HG02610 (cell line): ENCODE data around the gene ZNF777.
"Not testable (repeated sequence)": the region's sequence is repeated elsewhere in the genome, so short reads cannot be mapped to it uniquely, and the experiment has no call there.

ENCODE experiments used
- ATAC-seq: cut with Tn5 transposase; IDR thresholded peaks from one replicate; pipeline ENCODE4 v1.9.1; 2021; ENCODE audit warnings: mild to moderate bottlenecking, moderate library complexity; ENCODE audit not compliant: unreplicated experiment

Gene ZNF777

DNA sequence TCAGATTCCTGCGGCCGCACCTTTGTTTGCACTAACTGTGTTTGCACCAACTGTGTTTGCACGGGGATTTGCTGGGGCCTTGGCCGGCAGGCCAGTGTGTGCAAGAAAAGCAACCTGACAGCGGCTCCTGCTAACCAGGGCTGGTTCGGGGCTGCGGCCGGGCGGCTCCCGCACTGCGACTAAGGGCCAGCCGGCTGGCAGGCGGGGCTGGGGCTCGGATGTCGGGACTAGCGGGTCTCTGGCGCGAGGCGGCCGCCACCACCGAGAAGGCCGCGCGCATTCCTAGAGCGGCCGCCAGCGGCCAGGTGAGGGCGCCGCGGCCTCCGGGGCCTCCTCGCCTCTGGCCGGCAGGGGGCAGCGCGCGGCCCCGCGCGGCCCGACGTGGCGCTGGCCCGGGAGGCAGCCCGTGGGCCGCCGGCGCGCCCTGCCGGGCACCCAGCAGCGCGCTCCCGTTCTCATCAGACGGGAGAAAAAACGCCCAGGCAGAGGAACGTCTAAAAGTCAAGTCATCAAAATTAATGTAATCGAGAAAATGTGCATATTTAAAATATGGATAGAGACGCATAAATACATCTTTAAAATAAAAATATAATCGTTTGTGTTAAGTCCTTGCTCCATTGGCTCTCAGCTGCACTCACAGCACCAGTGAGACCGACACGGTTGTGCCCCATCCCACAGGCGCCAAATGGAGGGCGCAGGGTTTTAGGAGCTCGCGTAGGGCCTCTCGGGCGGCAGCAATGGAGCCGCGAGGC, 38.5 kb downstream of the ZNF777 start:
- peak; percentile 97 for ATAC-seq

DNA sequence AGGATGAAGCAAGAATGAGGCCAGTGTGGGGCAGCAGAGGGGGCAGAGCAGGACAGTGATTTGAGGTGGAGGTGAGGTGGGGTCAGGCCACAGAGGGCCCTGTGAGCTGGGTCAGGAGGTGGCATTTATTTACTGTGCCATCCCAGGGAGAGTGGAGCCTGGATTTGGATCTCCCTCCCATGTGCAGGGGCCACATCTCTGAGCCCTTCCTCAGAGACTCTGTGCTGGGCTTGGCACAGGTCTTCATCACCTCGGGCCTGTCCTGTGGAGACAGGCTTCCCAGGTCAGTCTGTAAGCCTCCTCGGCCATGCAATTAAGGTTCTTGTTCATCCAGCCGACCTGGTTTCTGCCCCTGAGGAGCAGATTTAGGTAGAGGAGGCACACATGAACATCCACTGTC, 40.9 kb downstream of the ZNF777 start:
- ATAC-seq = no peak

DNA sequence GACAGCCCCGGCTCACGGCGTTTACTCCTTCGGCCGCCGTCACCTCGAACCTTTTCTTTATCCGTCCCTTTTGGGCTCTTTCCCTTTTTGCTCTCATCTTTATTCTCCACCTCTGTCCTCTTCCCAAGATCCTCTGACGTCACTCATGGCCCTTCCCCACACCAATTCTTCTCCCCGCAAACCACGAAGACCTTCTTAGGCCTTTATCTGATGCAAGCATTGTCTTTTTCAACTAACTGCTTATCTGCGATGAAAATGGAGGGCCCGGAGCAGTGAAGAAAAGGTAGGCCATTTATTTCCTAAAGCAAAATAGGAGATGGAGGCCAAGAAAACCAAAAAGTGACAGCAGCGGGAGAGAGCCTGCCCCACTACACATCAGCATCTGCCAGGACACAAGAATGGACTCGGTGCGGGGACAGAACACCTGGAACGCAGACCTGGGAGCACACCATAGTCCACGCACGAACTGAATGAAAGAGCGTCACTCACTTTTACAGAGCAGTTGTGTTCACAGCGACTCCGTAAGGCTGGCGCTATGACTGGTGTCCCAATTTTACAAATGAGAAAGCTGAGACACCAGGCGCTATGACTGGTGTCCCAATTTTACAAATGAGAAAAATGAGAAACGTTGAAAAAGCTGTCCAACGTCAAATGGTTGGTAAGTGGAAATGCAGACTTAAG, 45.3 kb downstream of the ZNF777 start:
- ATAC-seq = no peak

- no peak for ATAC-seq
Measured at GRCh38 chr7:149414745-149415390, 46.0 kb downstream of the ZNF777 start.

GRCh38 chr7:149414171-149414570, 46.7 kb downstream of the ZNF777 start:
- ATAC-seq = no peak

DNA sequence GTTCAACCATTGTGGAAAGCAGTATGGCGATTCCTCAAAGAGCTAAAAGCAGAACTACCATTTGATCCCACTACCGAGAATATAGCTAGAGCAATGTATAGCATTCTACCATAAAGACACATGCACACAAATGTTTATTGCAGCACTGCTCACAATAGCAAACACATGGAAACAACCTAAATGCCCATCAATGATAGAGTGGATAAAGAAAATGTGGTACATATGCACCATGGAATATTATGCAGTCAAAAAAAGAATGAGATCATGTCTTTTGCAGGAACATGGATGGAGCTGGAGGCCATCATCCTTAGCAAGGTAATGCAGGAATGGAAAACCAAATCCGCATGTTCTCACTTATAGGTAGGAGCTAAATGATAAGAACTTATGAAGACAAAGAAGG, 47.8 kb downstream of the ZNF777 start:
- ATAC-seq = not testable (repeated sequence)

DNA sequence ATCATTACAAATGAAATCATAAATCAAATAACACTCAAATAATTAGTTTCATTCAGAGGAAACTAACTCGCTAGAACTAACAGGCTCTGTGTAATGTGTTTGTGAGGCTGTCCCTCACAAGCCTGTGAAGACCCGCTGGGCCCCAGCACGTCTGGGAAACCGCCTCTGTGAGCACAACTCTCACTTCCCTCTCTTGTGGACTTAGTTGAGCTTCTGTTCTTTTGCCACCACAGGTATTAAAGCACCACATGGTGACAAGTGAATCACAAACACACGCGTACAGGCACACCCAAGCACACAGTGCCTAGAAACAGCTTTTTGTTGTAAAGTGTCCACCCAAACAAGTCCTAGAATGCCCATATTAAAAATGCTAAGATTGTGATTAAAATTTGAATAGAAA, 51.0 kb downstream of the ZNF777 start:
- no peak for ATAC-seq

DNA sequence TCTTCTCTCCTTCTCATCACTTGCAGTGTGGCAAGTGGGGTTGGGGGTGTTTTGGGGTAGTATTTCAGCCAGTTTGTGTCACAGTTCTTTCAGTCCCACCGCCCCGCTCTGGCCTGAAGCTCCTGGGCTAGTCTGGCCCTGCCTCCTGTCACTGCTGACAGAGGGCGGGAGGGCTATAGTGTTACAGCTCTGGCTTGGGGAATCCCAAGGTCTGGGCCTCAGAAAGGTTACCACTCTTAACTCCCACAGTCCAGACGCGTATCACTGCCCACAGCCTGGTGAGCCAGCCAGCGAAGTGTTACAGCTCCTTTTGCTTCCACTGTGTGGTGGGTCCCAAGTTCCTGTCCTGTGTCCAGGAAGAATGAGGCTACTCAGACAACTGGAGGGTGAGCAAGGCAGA, 56.0 kb downstream of the ZNF777 start:
- ATAC-seq = no peak

DNA sequence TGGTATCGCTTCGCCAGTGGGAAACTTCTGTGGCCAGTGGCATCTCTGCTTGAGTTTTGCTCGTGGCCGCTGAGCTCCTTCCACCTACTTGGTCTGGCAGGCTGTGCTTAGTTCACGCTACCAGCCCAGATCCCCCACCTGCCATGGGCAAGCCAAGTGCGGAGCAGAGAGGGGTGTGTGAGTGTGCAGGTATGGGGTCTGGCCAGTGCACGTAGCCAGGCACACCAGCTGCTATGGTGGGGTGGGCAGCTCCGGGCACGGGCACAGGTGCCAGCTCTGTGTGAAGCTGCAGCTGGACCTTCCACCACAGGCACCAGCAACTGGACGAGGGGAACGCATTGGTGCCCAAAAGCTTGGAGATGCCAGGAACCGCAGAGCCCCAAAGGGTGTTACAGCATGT, 56.5 kb downstream of the ZNF777 start:
- ATAC-seq = no peak

DNA sequence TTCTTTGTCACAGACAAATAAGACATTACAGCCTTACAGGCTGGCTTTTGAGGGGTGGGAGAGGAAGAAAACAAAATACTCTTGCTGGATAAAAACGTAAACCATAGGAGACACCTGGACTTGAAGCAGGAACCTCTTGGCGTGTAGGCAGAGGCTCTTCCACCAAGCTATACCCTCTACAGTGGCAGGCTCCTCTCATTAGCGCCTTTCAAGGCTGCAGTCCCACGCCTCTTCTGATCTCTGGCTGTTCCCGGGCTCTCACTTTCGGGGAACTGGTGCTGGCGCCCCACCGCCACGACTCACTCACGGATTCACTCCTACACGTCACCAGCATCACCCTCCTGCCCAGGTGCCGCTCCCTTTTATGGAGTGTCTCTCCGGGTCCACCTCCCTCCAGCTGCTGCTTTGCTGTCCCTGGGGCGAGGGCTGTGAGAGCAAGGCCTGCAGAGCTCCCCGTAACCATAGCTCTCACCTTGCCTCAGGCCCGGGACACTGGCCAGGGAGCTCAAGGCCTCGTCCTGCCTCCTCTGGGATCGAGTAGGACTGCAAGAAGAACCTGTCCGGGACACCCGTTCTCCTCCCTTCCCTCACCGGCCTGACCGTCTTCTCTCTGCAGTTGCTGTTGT, 62.6 kb downstream of the ZNF777 start:
- no peak for ATAC-seq

GRCh38 chr7:149397470-149398043, 63.3 kb downstream of the ZNF777 start:
- ATAC-seq = no peak

DNA sequence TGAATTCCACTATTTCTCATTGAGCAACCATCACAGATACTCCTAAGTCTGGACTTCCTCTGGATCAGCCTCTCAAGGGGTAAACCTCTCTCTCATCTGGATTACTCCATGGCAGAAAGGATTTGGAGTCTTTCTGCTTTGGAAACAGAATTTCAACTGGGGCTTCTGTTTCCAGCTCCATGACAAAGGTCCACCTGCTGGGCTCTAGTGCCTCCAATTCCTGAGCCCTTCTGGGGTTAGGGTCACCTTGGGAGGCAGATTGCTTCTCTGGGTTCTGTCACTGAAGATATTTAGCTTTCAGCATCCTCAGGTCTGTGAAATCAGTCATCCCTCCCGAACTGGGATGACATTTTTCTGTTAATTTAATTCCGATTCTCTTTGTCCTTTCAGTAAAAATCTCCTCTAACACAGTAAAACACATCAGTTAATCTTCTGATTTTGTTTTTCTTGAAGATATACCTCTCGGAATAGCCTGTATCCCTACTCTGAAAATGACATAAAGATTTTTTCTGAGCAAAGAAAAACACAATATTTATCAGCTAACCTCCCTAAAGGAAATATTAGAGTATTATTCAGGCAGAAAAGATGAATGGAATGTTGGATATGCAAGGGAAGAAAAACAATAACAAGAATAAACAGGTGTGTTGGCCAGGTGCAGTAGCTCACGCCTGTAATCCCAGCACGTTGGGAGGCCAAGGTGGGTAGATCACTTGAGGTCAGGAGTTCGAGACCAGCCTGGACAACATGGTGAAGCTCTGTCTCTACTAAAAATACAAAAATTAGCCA, 72.1 kb downstream of the ZNF777 start:
- ATAC-seq = not testable (repeated sequence)

- not testable (repeated sequence) for ATAC-seq
Measured at GRCh38 chr7:149386514-149386913, 74.3 kb downstream of the ZNF777 start.

GRCh38 chr7:149385195-149385950, 75.5 kb downstream of the ZNF777 start:
- no peak for ATAC-seq
